Measurements from ENCODE around the gene TMPRSS4.

DNA sequence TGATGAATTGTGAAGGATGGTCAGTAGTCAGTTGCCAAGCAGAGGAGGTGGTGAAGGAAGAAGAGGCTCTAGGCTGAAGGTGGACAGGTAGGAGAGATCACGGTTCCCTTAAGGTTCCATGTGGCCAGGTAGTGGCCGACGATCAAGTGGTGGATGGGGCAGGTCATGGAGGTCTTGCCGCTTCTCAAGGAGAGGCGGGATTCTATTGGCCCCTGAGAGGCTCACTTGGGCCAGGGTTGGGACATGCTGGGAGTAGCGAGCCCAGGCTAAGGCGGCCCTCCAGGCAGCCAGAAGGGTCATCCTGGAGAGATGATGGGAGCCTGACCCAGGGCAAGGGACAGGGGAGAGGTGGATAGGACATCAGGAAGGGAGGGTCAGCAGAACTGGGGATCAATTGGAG is 20.9 kb upstream of the TMPRSS4 start:
- TF ChIP-seq CTCF (conservative IDR thresholded peaks at IDR 0.05; ENCODE audit: low read depth in 2 of 2) (no peak), EZH2phosphoT487 (IDR thresholded peaks at IDR 0.05; ENCODE audit: unreplicated experiment) (no peak), NANOG (IDR thresholded peaks at IDR 0.05; ENCODE audit: borderline replicate concordance) (no peak), EZH2 (IDR thresholded peaks at IDR 0.05; ENCODE audit: low read depth, unreplicated experiment) (no peak)
